ENCODE results near the gene NUDT16L1. TPM values are rescaled to one million over a fixed set of nuclear protein-coding genes. Genes with fewer than 3 reads are reported as not detected.

The NUDT16L1 gene
- total RNA-seq, 4 donors from 2014 or later: 15.4 to 48.3 (median 33.1) TPM

GRCh38 chr16:4728676-4729075 lies 35.3 kb downstream of the NUDT16L1 start:
- intact Hi-C loops (cut with DNase I; ENCODE audit: low total_unique reads): no loop called here
- TF ChIP-seq POLR2A (IDR thresholded peaks at IDR 0.05): no peak
- TF ChIP-seq CTCF (IDR thresholded peaks at IDR 0.05): no peak
- no peaks in the 10 kb centered on the region for H3K36me3 ChIP-seq

GRCh38 chr16:4729876-4730275 lies 36.5 kb downstream of the NUDT16L1 start:
- no peak for DNase-seq
- H3K27me3 ChIP-seq: no peaks in the 10 kb centered on the region
- no peak overlapping the region for H3K27ac ChIP-seq
- no peaks in the 10 kb centered on the region for H3K9me3 ChIP-seq
- no peaks in the 10 kb centered on the region for H3K36me3 ChIP-seq
- H3K4me3 ChIP-seq: no peak overlapping the region
- H3K4me1 ChIP-seq: no peaks in the 10 kb centered on the region
- intact Hi-C loops (cut with DNase I; ENCODE audit: low total_unique reads): no loop called here
- TF ChIP-seq POLR2A (IDR thresholded peaks at IDR 0.05) (no peak), CTCF (IDR thresholded peaks at IDR 0.05) (no peak)

More at GRCh38 chr16:4728676-4729075, 35.3 kb downstream of the NUDT16L1 start:
- no peaks in the 10 kb centered on the region for H3K4me1 ChIP-seq
- no peak for DNase-seq
- H3K9me3 ChIP-seq: no peaks in the 10 kb centered on the region
- H3K27me3 ChIP-seq: no peaks in the 10 kb centered on the region
- H3K27ac ChIP-seq: no peak overlapping the region
- no peak overlapping the region for H3K4me3 ChIP-seq

- H3K27ac ChIP-seq: peak overlapping the region in 1 of 2 donors; percentile 73
- DNase-seq: no peak
- intact Hi-C loops (cut with DNase I; ENCODE audit: low total_unique reads): no loop called here
Observed at GRCh38 chr16:4733211-4733742, 39.9 kb downstream of the NUDT16L1 start.

GRCh38 chr16:4733747-4734062 lies 40.3 kb downstream of the NUDT16L1 start:
- H3K36me3 ChIP-seq: no peaks in the 10 kb centered on the region
- no peaks in the 10 kb centered on the region for H3K27me3 ChIP-seq
- peak overlapping the region in 1 of 2 donors; percentile 73 for H3K27ac ChIP-seq
- TF ChIP-seq CTCF (IDR thresholded peaks at IDR 0.05) (no peak), POLR2A (IDR thresholded peaks at IDR 0.05) (no peak)
- no peak for DNase-seq
- intact Hi-C loops (cut with DNase I; ENCODE audit: low total_unique reads): no loop called here
- H3K4me1 ChIP-seq: peaks cover 0 to 4% of the 10 kb centered on the region in 2 donors
- no peaks in the 10 kb centered on the region for H3K9me3 ChIP-seq
- H3K4me3 ChIP-seq: peak overlapping the region; percentile 95 to 99

More at GRCh38 chr16:4733211-4733742, 39.9 kb downstream of the NUDT16L1 start:
- Histone ChIP-seq H3K27me3 (no peaks in the 10 kb centered on the region), H3K9me3 (no peaks in the 10 kb centered on the region), H3K4me1 (peaks cover 0 to 4% of the 10 kb centered on the region in 2 donors), H3K4me3 (peak overlapping the region; percentile 95 to 99), H3K36me3 (no peaks in the 10 kb centered on the region)
- TF ChIP-seq POLR2A (IDR thresholded peaks at IDR 0.05) (no peak), CTCF (IDR thresholded peaks at IDR 0.05) (no peak)

GRCh38 chr16:4734063-4734729 lies 40.8 kb downstream of the NUDT16L1 start, which contains the start of the genes ANKS3 and DNAAF8:
ANKS3 (minus strand) TSS chr16:4734271; CDS start chr16:4730149, 4,122 bp downstream.
DNAAF8 (plus strand) TSS chr16:4734537; CDS start chr16:4736515, 1,978 bp downstream.
- no peaks in the 10 kb centered on the region for H3K36me3 ChIP-seq
- intact Hi-C loops (cut with DNase I; ENCODE audit: low total_unique reads): no loop called here
- H3K27ac ChIP-seq: peak within 1 kb of the TSS; percentile 60 to 73

More at GRCh38 chr16:4734063-4734729, 40.8 kb downstream of the NUDT16L1 start, which contains the start of the genes ANKS3 and DNAAF8:
- H3K4me1 ChIP-seq: peaks cover 0 to 4% of the 10 kb centered on the region in 2 donors
- H3K9me3 ChIP-seq: no peaks in the 10 kb centered on the region
- TF ChIP-seq CTCF (IDR thresholded peaks at IDR 0.05) (no peak), POLR2A (IDR thresholded peaks at IDR 0.05) (peak in 1 of 2 donors; percentile 58)
- no peaks in the 10 kb centered on the region for H3K27me3 ChIP-seq
- H3K4me3 ChIP-seq: peak within 1 kb of the TSS; percentile 95 to 99
- peak; percentile 93 to 95 for DNase-seq

Measured in uterus (tissue), 4 donors.